Fibroblast of lung (primary cell): Measurements from ENCODE around the gene ZNF318. TPM values are rescaled to one million over a fixed set of nuclear protein-coding genes. Genes with fewer than 3 reads are reported as not detected.
"Not testable (repeated sequence)": the region's sequence is repeated elsewhere in the genome, so short reads cannot be mapped to it uniquely, and the experiment has no call there.

Experiments
- DNase-seq, 2 donors: peaks; one replicate each; pipeline versions ENCODE4 v3.0.0 to v3.0.0-alpha.2; 2010; ENCODE audit warnings: low read depth in 2 of 2
- H2AFZ ChIP-seq: 2 replicates; pipeline ENCODE4 v1.5.1; 2012; ENCODE audit warnings: low read length, control low read depth, inconsistent platforms
- H3K27ac ChIP-seq: 2 replicates; pipeline ENCODE4 v1.5.1; 2011; ENCODE audit warnings: low read length, control low read depth; ENCODE audit not compliant: insufficient read depth
- H3K27me3 ChIP-seq: 2 replicates; pipeline ENCODE4 v1.5.1; 2011; ENCODE audit warnings: mild to moderate bottlenecking, low read length; ENCODE audit not compliant: control insufficient read depth, insufficient read depth
- H3K36me3 ChIP-seq: 2 replicates; pipeline ENCODE4 v1.5.1; 2011; ENCODE audit warnings: low read length; ENCODE audit not compliant: control insufficient read depth, insufficient read depth
- H3K4me1 ChIP-seq: 2 replicates; pipeline ENCODE4 v1.5.1; 2011; ENCODE audit warnings: low read length; ENCODE audit not compliant: control insufficient read depth, insufficient read depth; ENCODE audit errors: extremely low read depth
- H3K4me2 ChIP-seq: 2 replicates; pipeline ENCODE4 v1.5.1; 2011; ENCODE audit warnings: low read length, control low read depth; ENCODE audit not compliant: insufficient read depth; ENCODE audit errors: extremely low read depth
- H3K4me3 ChIP-seq, 4 experiments: fragments of 200-600 bp in 1 of 4; sonication (generic) in 1 of 4; replicated peaks in 1 of 4; 2 replicates each; pipeline ENCODE4 v1.5.1; 2011 to 2016; ENCODE audit warnings: low read length in 4 of 4, low read depth in 3 of 4, mild to moderate bottlenecking in 3 of 4, control low read depth in 2 of 4, inconsistent platforms in 1 of 4, mixed read lengths in 1 of 4; ENCODE audit not compliant: insufficient read depth in 1 of 4; ENCODE audit errors: control extremely low read depth in 1 of 4
- H3K79me2 ChIP-seq: 2 replicates; pipeline ENCODE4 v1.5.1; 2012; ENCODE audit warnings: mild to moderate bottlenecking, low read length, inconsistent platforms; ENCODE audit not compliant: control insufficient read depth, insufficient read depth
- H3K9ac ChIP-seq: 2 replicates; pipeline ENCODE4 v1.5.1; 2011; ENCODE audit warnings: mild to moderate bottlenecking, low read length, control low read depth; ENCODE audit not compliant: insufficient read depth
- H3K9me3 ChIP-seq: 2 replicates; pipeline ENCODE4 v1.5.1; 2012; ENCODE audit warnings: low read depth, low read length; ENCODE audit not compliant: control insufficient read depth, insufficient read depth
- H4K20me1 ChIP-seq: 2 replicates; pipeline ENCODE4 v1.5.1; 2011; ENCODE audit warnings: low read length; ENCODE audit not compliant: control insufficient read depth, insufficient read depth; ENCODE audit errors: extremely low read depth
- EZH2 ChIP-seq: IDR thresholded peaks from 2 replicates; pipeline ENCODE4 v1.5.1; 2012; ENCODE audit warnings: low read length, control low read depth, mild to moderate bottlenecking; ENCODE audit errors: missing control alignments
- polyA plus RNA-seq, 2 donors: library from polyadenylated mRNA; depleted of rRNA in 1 of 2; stranded (reverse) in 1 of 2; unstranded in 1 of 2; fragments of >200 nt; gene quantifications; 2 replicates each; pipeline ENCODE4 v1.2.1, GENCODE V29; 2011 to 2012; ENCODE audit warnings: missing spikeins in 1 of 2
- total RNA-seq: library from RNA; depleted of rRNA; stranded (reverse); fragments of >200 nt; gene quantifications from 2 replicates; pipeline ENCODE4 v1.2.1, GENCODE V29; 2014
- TF ChIP-seq, protein P1 (sequence below), 2 donors: IDR thresholded peaks in 1 of 2; conservative IDR thresholded peaks in 1 of 2; 1 replicate in 1 of 2; 2 replicates in 1 of 2; pipeline ENCODE4 v1.5.1; 2011 to 2012; ENCODE audit warnings: low read length in 2 of 2, control low read depth in 1 of 2, inconsistent platforms in 1 of 2, low read depth in 1 of 2, mild to moderate bottlenecking in 1 of 2

Gene ZNF318
- total and polyA plus RNA-seq, 2 donors (not counting 1 experiment from before 2014, with no cell fraction given) = 6.1 to 8.6 TPM

DNA sequence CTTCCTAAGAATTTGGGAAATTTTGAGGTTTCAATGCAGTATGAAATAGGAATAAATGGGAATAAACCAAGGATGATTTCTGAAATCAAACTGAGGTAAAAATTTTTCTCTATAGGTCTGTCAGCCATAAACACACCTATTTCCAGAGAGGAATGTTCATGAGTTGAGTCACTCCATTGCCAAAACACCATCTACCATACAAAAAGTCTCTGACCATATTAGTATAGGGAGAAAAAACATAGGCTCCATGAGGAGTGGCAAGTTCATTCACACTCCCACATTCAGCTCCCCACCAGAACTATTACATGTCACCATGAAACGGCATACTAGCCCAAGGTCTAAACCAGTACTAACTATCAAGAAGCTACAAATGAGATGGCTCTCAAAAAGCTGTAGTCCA is 9.6 kb downstream of the ZNF318 start:
- no peak for TF ChIP-seq EZH2
- TF ChIP-seq, protein P1, sequence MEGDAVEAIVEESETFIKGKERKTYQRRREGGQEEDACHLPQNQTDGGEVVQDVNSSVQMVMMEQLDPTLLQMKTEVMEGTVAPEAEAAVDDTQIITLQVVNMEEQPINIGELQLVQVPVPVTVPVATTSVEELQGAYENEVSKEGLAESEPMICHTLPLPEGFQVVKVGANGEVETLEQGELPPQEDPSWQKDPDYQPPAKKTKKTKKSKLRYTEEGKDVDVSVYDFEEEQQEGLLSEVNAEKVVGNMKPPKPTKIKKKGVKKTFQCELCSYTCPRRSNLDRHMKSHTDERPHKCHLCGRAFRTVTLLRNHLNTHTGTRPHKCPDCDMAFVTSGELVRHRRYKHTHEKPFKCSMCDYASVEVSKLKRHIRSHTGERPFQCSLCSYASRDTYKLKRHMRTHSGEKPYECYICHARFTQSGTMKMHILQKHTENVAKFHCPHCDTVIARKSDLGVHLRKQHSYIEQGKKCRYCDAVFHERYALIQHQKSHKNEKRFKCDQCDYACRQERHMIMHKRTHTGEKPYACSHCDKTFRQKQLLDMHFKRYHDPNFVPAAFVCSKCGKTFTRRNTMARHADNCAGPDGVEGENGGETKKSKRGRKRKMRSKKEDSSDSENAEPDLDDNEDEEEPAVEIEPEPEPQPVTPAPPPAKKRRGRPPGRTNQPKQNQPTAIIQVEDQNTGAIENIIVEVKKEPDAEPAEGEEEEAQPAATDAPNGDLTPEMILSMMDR (conservative IDR thresholded peaks at IDR 0.05 in 1 of 2, IDR thresholded peaks at IDR 0.05 in 1 of 2; ENCODE audit: low read depth in 1 of 2, low read length in 2 of 2) = no peak

DNA sequence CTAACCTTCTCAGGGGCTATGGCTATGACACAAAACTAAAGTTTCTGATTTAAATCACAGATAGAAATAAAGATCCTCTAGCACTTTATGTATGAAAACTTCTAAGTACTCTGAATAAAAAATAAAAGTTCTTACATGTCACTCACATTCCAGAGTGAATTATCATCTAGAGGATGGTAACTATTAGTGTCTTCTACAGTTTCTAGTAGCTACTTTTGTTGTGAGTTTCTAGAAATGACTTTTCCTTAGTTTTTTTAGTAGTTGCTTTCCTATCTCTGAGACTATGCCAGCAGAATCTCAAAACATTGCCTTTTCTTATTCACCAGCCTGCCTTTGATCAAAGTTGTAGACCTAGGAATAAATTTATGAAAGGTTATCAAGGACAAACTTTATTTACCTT is 10.1 kb downstream of the ZNF318 start:
- Histone ChIP-seq H3K4me3 (no peak overlapping the region), H3K4me1 (no peaks in the 10 kb centered on the region), H4K20me1 (no peaks in the 10 kb centered on the region), H3K79me2 (no peaks in the 10 kb centered on the region), H2AFZ (no peak overlapping the region), H3K4me2 (no peak overlapping the region), H3K27ac (no peak overlapping the region), H3K27me3 (no peaks in the 10 kb centered on the region), H3K36me3 (peaks cover 10% of the 10 kb centered on the region), H3K9me3 (no peaks in the 10 kb centered on the region), H3K9ac (no peak overlapping the region)
- no peak for TF ChIP-seq EZH2
- TF ChIP-seq, protein P1 (conservative IDR thresholded peaks at IDR 0.05 in 1 of 2, IDR thresholded peaks at IDR 0.05 in 1 of 2; ENCODE audit: low read depth in 1 of 2, low read length in 2 of 2) = no peak
- no peak for DNase-seq

More for the DNA sequence above, 9.6 kb downstream of the ZNF318 start:
- Histone ChIP-seq H3K9me3 (no peaks in the 10 kb centered on the region), H3K27me3 (no peaks in the 10 kb centered on the region), H3K36me3 (peaks cover 8% of the 10 kb centered on the region), H3K27ac (no peak overlapping the region), H3K4me1 (no peaks in the 10 kb centered on the region), H3K9ac (no peak overlapping the region), H3K4me3 (no peak overlapping the region), H3K79me2 (no peaks in the 10 kb centered on the region), H4K20me1 (no peaks in the 10 kb centered on the region), H3K4me2 (no peak overlapping the region), H2AFZ (no peak overlapping the region)
- no peak for DNase-seq

DNA sequence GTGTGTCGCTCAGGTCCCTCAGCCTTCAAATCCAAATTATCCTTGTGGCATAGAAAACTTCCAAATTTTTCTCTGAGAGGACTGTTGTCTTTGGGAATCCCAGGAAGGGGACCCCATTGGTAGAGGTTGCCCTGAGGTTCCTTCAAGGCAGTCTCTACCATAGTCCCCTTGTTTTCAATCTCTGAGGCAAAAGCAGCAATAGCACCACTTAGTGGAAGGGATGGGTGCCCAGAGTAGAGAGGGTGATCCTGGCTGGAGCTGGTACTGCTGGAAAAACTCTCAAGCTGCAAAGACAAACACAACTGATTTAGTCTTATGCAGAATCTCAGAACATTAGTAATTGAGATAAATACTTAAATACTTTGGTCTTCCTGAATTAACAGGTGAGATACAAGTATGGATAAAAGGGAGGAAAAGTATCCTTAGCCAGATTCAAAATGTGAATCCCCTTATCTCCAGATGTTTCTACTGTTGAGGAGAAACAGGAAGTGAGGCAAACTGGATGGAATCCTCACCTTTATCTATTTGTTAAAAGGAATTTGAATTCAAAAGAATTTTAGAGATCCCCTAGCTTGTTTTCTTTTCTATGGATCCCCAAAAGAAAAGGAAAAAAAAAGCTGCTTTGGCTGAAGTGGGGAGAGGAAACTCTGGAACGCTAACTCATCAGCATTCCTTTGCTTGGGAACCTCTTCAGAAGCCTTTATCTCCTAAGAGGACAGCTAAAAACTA is 13.4 kb downstream of the ZNF318 start:
- no peak overlapping the region for H2AFZ ChIP-seq
- no peaks in the 10 kb centered on the region for H3K9me3 ChIP-seq
- no peak for TF ChIP-seq EZH2
- H3K27me3 ChIP-seq = no peaks in the 10 kb centered on the region
- no peaks in the 10 kb centered on the region for H4K20me1 ChIP-seq
- peak; percentile 2 to 17 for DNase-seq
- no peak overlapping the region for H3K27ac ChIP-seq
- no peaks in the 10 kb centered on the region for H3K79me2 ChIP-seq
- no peak overlapping the region for H3K4me3 ChIP-seq
- no peaks in the 10 kb centered on the region for H3K4me1 ChIP-seq
- H3K36me3 ChIP-seq = peaks cover 10% of the 10 kb centered on the region
- H3K9ac ChIP-seq = no peak overlapping the region
- H3K4me2 ChIP-seq = no peak overlapping the region

DNA sequence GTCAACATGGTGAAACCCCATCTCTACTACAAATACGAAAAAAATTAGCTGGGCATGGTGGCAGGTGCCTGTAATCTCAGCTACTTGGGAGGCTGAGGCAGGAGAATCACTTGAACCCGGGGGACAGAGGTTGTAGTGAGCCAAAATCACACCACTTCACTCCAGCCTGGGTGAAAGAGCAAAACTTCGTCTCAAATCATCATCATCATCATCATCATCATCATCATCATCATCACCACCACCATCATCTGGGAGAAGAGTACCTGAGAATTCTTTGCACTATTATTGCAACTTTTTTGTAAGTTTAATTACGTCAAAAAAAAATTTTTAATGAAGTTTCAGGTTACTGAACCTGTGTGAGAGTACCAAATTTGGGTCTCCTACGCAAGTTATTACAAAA is 17.5 kb downstream of the ZNF318 start:
- H3K27me3 ChIP-seq, H3K9me3 ChIP-seq, DNase-seq, H3K4me2 ChIP-seq, H3K27ac ChIP-seq, H3K4me3 ChIP-seq, H3K9ac ChIP-seq, H2AFZ ChIP-seq, H3K79me2 ChIP-seq, H4K20me1 ChIP-seq, H3K4me1 ChIP-seq: not testable (repeated sequence)
- peaks cover 10% of the 10 kb centered on the region for H3K36me3 ChIP-seq
